ENCODE results near the gene GJA3.

Gene GJA3

DNA sequence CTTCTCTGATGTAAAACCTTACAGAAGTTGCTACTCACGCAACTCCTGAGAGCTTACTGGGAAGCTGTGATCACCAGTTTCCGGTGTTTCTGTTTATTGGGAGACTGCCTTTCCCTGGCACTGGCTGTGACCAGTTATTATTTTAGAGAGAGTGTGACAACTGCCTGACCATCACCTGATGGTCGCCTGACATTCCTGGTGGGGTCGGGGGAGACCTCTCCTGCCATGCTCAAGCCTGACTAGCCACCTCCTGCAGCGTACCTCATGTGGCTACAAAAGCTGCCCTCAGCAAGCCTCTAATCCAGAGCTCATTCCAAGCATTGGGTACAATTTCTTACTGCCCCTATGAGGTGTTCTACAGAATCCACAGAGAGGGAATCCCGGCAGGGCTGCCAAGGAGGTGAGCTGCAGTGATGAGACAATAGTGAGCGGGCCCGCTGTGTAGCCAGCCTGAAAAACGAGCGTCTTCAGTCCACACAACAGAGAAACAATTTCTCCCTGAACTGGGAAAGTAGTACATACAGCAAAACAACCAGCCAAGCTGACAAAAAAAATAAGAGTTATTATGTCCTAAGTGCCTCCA lies 28.7 kb downstream of the GJA3 start:
- no peak overlapping the region for H3K27ac ChIP-seq
- TF ChIP-seq, protein P1, sequence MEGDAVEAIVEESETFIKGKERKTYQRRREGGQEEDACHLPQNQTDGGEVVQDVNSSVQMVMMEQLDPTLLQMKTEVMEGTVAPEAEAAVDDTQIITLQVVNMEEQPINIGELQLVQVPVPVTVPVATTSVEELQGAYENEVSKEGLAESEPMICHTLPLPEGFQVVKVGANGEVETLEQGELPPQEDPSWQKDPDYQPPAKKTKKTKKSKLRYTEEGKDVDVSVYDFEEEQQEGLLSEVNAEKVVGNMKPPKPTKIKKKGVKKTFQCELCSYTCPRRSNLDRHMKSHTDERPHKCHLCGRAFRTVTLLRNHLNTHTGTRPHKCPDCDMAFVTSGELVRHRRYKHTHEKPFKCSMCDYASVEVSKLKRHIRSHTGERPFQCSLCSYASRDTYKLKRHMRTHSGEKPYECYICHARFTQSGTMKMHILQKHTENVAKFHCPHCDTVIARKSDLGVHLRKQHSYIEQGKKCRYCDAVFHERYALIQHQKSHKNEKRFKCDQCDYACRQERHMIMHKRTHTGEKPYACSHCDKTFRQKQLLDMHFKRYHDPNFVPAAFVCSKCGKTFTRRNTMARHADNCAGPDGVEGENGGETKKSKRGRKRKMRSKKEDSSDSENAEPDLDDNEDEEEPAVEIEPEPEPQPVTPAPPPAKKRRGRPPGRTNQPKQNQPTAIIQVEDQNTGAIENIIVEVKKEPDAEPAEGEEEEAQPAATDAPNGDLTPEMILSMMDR (IDR thresholded peaks at IDR 0.05) = no peak
- TF ChIP-seq ZFX (IDR thresholded peaks at IDR 0.05; ENCODE audit: borderline replicate concordance) = no peak

DNA sequence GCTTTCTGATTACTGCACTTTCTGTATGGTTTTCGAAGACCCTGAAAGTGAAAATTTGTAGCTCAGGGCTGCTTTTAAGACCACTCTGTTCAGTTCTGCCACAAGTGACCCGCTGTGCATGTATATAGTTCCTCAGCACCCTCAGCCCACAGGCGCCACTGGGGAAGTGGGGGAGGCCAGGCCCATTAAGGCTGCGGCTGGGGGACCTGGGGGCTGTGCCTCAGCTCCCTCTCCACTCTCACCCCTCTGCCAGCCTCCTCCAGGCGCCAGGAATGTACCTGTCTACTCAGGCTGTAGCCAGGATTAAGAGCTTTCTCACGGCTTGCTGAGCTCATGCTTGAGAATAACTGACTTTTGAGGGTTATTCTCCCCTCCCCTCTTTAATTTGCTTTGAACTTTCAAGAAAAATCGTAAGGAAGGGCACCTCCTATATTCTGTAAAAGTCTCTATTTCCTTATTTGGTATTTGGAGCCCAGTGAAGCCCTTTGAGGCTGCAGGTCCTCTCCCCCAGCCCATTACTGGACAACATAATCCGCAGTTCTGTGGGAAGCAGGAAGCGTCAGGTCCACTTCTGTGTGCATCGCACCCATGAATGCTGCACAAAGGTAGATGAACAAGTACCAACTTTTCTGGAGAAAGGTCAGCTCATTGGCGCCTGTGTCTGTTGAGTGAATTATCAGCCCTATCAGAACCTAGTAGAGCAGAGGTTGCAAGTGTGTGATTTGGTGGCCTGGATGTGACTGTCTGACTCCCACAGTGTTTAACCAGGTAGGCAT lies 29.6 kb downstream of the GJA3 start:
- no peak for TF ChIP-seq ZFX (IDR thresholded peaks at IDR 0.05; ENCODE audit: borderline replicate concordance)
- TF ChIP-seq, protein P1 (IDR thresholded peaks at IDR 0.05) = no peak
- no peak overlapping the region for H3K27ac ChIP-seq

DNA sequence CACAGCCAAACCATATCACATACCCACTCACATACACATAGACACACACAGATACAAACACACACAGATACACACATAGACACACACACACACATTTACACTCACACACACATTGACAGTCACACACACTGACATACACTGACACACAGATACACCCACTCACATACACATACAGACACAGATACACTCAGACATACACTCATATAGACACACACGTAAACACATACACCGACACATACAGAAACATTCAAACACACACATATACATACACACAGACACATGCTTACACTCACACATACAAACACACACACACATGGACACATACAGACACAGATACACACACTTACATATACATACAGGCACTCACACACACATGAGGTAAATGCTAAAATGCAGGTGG lies 30.2 kb downstream of the GJA3 start:
- TF ChIP-seq ZFX (IDR thresholded peaks at IDR 0.05; ENCODE audit: borderline replicate concordance) = no peak
- TF ChIP-seq, protein P1 (IDR thresholded peaks at IDR 0.05) = no peak
- no peak overlapping the region for H3K27ac ChIP-seq

DNA sequence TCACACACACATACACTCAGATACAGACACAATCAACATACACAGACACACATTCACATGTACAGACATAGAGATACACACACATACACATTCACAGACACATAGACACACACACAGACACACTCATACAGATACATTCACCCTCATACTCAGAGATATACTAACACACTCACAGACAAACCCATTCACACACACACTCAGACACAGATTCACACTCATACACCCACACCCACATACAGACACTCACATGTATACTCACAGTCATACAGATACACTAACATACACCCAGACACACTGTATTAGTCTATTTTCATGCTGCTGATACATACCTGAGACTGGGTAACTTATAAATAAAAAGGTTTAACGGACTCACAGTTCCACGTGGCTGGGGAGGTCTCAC lies 30.8 kb downstream of the GJA3 start:
- H3K27ac ChIP-seq = no peak overlapping the region
- TF ChIP-seq, protein P1 (IDR thresholded peaks at IDR 0.05) = no peak
- no peak for TF ChIP-seq ZFX (IDR thresholded peaks at IDR 0.05; ENCODE audit: borderline replicate concordance)

DNA sequence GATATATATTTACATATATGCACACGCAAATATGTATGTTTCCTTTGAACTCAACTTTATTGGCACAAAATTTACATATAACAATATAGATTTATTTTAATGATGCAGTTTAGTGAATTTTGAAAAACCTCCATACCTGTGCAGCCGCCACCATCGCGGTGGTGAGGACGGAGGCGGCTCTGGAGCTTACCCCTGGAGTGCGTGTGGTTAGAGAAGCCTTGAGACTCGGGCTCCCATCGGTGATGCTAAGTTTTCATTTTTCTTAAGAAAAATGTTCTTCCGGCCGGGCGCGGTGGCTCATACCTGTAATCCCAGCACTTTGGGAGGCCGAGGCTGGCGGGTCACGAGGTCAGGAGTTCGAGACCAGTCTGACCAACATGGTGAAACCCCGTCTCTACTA lies 31.8 kb downstream of the GJA3 start:
- H3K27ac ChIP-seq = peak overlapping the region; percentile 81; the same call in 1 of the 2 replicates
- TF ChIP-seq, protein P1 (IDR thresholded peaks at IDR 0.05) = no peak
- TF ChIP-seq ZFX (IDR thresholded peaks at IDR 0.05; ENCODE audit: borderline replicate concordance) = no peak

DNA sequence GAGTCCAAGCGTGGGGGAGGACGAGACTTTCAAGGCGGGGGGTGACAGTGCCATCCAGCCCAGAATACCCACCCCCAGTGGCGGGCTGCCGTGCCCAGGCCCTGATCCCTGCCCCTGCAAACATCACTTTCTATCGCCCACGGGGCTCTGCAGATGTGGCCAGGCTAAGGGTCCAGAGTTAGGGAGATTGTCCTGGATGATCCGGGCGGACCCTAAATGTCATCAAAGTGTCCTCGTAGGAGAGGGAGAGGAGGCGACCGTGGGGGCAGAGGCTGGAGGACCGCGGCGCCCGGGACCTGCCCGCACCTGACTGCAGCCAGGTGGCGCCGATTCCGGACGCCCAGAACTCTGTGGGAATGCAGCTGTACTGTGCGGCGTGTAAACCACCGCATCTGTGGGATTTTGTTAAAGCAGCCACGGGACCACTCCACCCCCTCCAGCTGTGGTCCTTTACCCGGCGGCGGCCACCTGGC lies 32.4 kb downstream of the GJA3 start:
- TF ChIP-seq, protein P1 (IDR thresholded peaks at IDR 0.05) = peak; percentile 78
- TF ChIP-seq ZFX (IDR thresholded peaks at IDR 0.05; ENCODE audit: borderline replicate concordance) = no peak
- H3K27ac ChIP-seq = peak overlapping the region; percentile 81
